GM12878 (cell line): ENCODE data around the gene CALD1. TPM values are rescaled to one million over a fixed set of nuclear protein-coding genes. Genes with fewer than 3 reads are reported as not detected.

Experiments used
- ATAC-seq: fragments of 200-7000 bp; cut with Tn5 transposase; 3 replicates; pipeline ENCODE4 v1.9.1; 2020; ENCODE audit warnings: mild to moderate bottlenecking, moderate library complexity
- BruUV-seq: library from RNA; stranded (reverse); fragments of 400-500 nt; replicated peaks from 2 replicates; lab custom pipeline; 2021; lab: Mats Ljungman, UMichigan
- CTCF ChIA-PET: fragments of 300-600 bp; sonication (Branson Sonifier 250); formaldehyde crosslinking; extraction: SDS; loops from one replicate; lab custom pipeline; 2021; ENCODE audit warnings: inconsistent platforms; lab: Yijun Ruan, JAX
- POLR2A ChIA-PET: fragments of 350-600 bp; formaldehyde crosslinking; extraction: SDS; loops from one replicate; lab custom pipeline; 2021; ENCODE audit warnings: inconsistent platforms; lab: Charles Lee
- RAD21 ChIA-PET: fragments of 300-600 bp; sonication (Branson Sonifier 250); formaldehyde crosslinking; loops from one replicate; lab custom pipeline; 2023; ENCODE audit warnings: antibody characterized with exemption; ENCODE audit not compliant: unreplicated experiment; lab: Charles Lee
- SMC1A ChIA-PET: fragments of 300-600 bp; sonication (Branson Sonifier 250); formaldehyde crosslinking; loops from one replicate; lab custom pipeline; 2023; ENCODE audit not compliant: unreplicated experiment, uncharacterized antibody; lab: Charles Lee
- DNase-seq: peaks from one replicate; pipeline ENCODE4 v3.0.0-alpha.2; 2011; ENCODE audit warnings: low read depth, low spot score
- FAIRE-seq: peaks from 3 replicates; lab custom pipeline; 2011; peaks lifted over from hg19 to GRCh38; lab: Jason Lieb, UNC
- H2AFZ ChIP-seq: 2 replicates; pipeline ENCODE4 v1.6.0; 2011; ENCODE audit warnings: low read depth, low read length, control low read depth; ENCODE audit not compliant: control insufficient read depth
- H3K27ac ChIP-seq: 2 replicates; pipeline ENCODE4 v1.5.1; 2011; ENCODE audit warnings: control low read depth; ENCODE audit not compliant: control insufficient read depth, insufficient read depth
- H3K27me3 ChIP-seq, 2 experiments: replicated peaks in 1 of 2; 2 replicates each; pipeline versions ENCODE4 v1.6.0 to v1.6.1; 2011; ENCODE audit warnings: low read length in 1 of 2; ENCODE audit not compliant: control insufficient read depth in 2 of 2, insufficient read depth in 2 of 2
- H3K36me3 ChIP-seq, 2 experiments: 2 replicates each; pipeline ENCODE4 v1.5.1; 2011; ENCODE audit warnings: low read length in 1 of 2; ENCODE audit not compliant: control insufficient read depth in 2 of 2, insufficient read depth in 2 of 2
- H3K4me1 ChIP-seq: 2 replicates; pipeline ENCODE4 v1.6.1; 2011; ENCODE audit warnings: mild to moderate bottlenecking, low read length, moderate library complexity, mixed read lengths; ENCODE audit not compliant: control insufficient read depth, insufficient read depth
- H3K4me2 ChIP-seq: 2 replicates; pipeline ENCODE4 v1.6.0; 2011; ENCODE audit warnings: control low read depth; ENCODE audit not compliant: control insufficient read depth, insufficient read depth
- H3K4me3 ChIP-seq: fragments of 200-600 bp; sonication (generic); 2 replicates; pipeline ENCODE4 v1.5.1; 2016
- H3K79me2 ChIP-seq: 2 replicates; pipeline ENCODE4 v1.6.0; 2011; ENCODE audit warnings: low read length; ENCODE audit not compliant: control insufficient read depth, insufficient read depth
- H3K9ac ChIP-seq: 2 replicates; pipeline ENCODE4 v1.8.0; 2011; ENCODE audit warnings: low read length, control low read depth, mixed read lengths; ENCODE audit not compliant: control insufficient read depth, insufficient read depth
- H3K9me3 ChIP-seq: replicated peaks from 3 replicates; pipeline ENCODE4 v1.5.1; 2011; ENCODE audit warnings: mild to moderate bottlenecking, low read length; ENCODE audit not compliant: control insufficient read depth, insufficient read depth
- H4K20me1 ChIP-seq: 2 replicates; pipeline ENCODE4 v1.6.0; 2011; ENCODE audit not compliant: control insufficient read depth, insufficient read depth
- BMI1 ChIP-seq: fragments of 450-650 bp; IDR thresholded peaks from 2 replicates; pipeline ENCODE4 v1.6.1; 2016; ENCODE audit warnings: mild to moderate bottlenecking, moderate library complexity, borderline replicate concordance
- CHD1 ChIP-seq: IDR thresholded peaks from 2 replicates; pipeline ENCODE4 v1.6.1; 2012; ENCODE audit warnings: low read depth, low read length, improper control_type of control experiment
- CREM ChIP-seq: IDR thresholded peaks from 2 replicates; pipeline ENCODE4 v1.6.1; 2014; ENCODE audit warnings: antibody characterized with exemption, low read depth
- GABPA ChIP-seq: IDR thresholded peaks from 2 replicates; pipeline ENCODE4 v1.6.1; 2014; ENCODE audit warnings: antibody characterized with exemption, low read depth, mild to moderate bottlenecking, inconsistent platforms
- IKZF1 ChIP-seq: fragments of 450-650 bp; conservative IDR thresholded peaks from 2 replicates; pipeline ENCODE4 v1.6.1; 2017; ENCODE audit warnings: antibody characterized with exemption, mild to moderate bottlenecking
- JUNB ChIP-seq: IDR thresholded peaks from 2 replicates; pipeline ENCODE4 v1.6.1; 2016; ENCODE audit warnings: antibody characterized with exemption, mild to moderate bottlenecking
- JUND ChIP-seq: IDR thresholded peaks from 2 replicates; pipeline ENCODE4 v1.6.1; 2012; ENCODE audit warnings: low read depth, mild to moderate bottlenecking, low read length, improper control_type of control experiment, moderate library complexity
- NR2C1 ChIP-seq: fragments of 450-650 bp; IDR thresholded peaks from 2 replicates; pipeline ENCODE4 v1.6.1; 2017; ENCODE audit warnings: antibody characterized with exemption, mild to moderate bottlenecking, moderate library complexity
- POU2F2 ChIP-seq: IDR thresholded peaks from 3 replicates; pipeline ENCODE4 v1.6.1; 2011; ENCODE audit warnings: low read depth, mild to moderate bottlenecking, low read length, borderline replicate concordance
- SMARCA5 ChIP-seq: fragments of 450-650 bp; IDR thresholded peaks from 2 replicates; pipeline ENCODE4 v1.6.1; 2017; ENCODE audit warnings: mild to moderate bottlenecking
- SUZ12 ChIP-seq: fragments of 200-600 bp; sonication (generic); IDR thresholded peaks from one replicate; pipeline ENCODE4 v1.6.1; 2018; ENCODE audit warnings: antibody characterized with exemption, mild to moderate bottlenecking; ENCODE audit not compliant: unreplicated experiment
- TARDBP ChIP-seq: IDR thresholded peaks from 2 replicates; pipeline ENCODE4 v1.6.1; 2016; ENCODE audit warnings: borderline replicate concordance
- ZNF274 ChIP-seq: IDR thresholded peaks from one replicate; pipeline ENCODE4 v1.8.0; 2011; ENCODE audit not compliant: insufficient read length, insufficient read depth
- WGBS: methylation state at CpG from one replicate; pipeline ENCODE4 v1.1.6; 2016; ENCODE audit warnings: low lambda C conversion rate; ENCODE audit not compliant: insufficient replicate concordance, insufficient coverage; ENCODE audit errors: missing lambda C conversion rate; 5-methylcytosine and 5-hydroxymethylcytosine counted together
- in situ Hi-C: fragments of 300-500 bp; cut with MboI; formaldehyde crosslinking; loops from 9 replicates; pipeline ENCODE4 v1.14.3; 2018; ENCODE audit warnings: mixed read lengths
- intact Hi-C: fragments of 100-400 bp; cut with micrococcal nuclease; formaldehyde crosslinking; loops from one replicate; pipeline ENCODE4 v1.14.2; 2022; ENCODE audit not compliant: unreplicated experiment
- polyA plus RNA-seq, 11 experiments: library from polyadenylated mRNA; depleted of rRNA in 4 of 11; unstranded in 6 of 11; stranded (reverse) in 5 of 11; fragments of >200 nt; fragmentation: Nextera tagmentation in 4 of 11; fragmentation: Illumina TruSeq in 1 of 11; extraction: Ambion mirVana in 4 of 11; extraction: Trizol in 1 of 11; gene quantifications; 1 replicate in 1 of 11; 2 replicates in 10 of 11; pipeline versions ENCODE4 v1.2.1 to v1.2.3, GENCODE V29; 2011 to 2016; ENCODE audit warnings: inconsistent platforms in 2 of 11, missing spikeins in 2 of 11, low read depth in 1 of 11
- total RNA-seq, 4 experiments: library from RNA; depleted of rRNA in 3 of 4; stranded (reverse); fragments of >200 nt in 3 of 4; fragmentation: Illumina TruSeq in 1 of 4; extraction: Trizol in 1 of 4; gene quantifications; 2 replicates each; pipeline versions ENCODE4 v1.2.1 to v1.2.3, GENCODE V29; 2013 to 2021
- TF ChIP-seq, protein P1 (sequence below): IDR thresholded peaks from 2 replicates; pipeline ENCODE4 v1.6.1; 2012; ENCODE audit warnings: low read depth, low read length, improper control_type of control experiment

Gene CALD1
- total and polyA plus RNA-seq, 10 of the 15 experiments (the other 5 are each of a cell fraction or from before 2014, with no cell fraction given), result 0.03 to 1.3 (median 0.22) TPM

DNA sequence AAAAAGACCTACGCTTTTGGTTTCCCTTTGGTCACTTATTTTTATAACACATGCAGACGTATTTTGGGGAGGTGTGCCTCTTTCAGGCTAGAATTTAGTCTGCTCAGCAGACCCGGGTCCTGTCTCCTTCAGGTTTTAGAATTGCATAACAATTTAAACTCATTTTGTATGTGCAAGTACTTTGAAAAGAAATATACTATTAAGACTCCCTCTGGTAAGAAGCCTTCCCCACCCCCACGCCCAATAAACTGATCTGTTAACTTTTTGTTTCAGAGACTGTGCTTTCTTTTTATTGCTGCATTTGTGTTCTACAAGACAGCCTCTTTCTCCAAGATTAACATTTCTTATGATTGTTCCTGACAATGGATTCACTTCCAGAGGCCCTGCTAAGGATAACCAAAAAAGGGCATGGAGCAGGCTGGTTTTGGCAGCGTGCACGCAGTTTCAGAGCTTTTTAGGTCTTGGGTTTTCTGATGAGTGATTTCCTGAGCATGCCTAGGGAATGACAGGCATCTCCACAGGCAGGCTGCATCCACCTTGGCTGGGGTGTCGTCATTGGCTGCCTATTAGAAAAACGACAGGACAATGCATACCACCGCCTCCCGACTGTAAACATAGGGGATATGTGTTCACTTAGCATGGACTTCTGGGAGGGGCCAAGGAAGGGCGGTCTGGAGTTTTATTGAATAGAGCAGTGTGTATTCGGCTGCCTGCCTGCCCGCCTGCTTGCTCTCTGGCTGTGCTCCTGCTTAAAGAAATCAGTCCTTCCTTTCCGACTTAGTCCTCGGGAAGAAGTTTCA lies at the start of gene CALD1 (continued):
- TF ChIP-seq ZNF274 (no peak), SMARCA5 (no peak), NR2C1 (no peak), SUZ12 (no peak)
- TF ChIP-seq, protein P1, sequence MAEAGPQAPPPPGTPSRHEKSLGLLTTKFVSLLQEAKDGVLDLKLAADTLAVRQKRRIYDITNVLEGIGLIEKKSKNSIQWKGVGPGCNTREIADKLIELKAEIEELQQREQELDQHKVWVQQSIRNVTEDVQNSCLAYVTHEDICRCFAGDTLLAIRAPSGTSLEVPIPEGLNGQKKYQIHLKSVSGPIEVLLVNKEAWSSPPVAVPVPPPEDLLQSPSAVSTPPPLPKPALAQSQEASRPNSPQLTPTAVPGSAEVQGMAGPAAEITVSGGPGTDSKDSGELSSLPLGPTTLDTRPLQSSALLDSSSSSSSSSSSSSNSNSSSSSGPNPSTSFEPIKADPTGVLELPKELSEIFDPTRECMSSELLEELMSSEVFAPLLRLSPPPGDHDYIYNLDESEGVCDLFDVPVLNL, result no peak

DNA sequence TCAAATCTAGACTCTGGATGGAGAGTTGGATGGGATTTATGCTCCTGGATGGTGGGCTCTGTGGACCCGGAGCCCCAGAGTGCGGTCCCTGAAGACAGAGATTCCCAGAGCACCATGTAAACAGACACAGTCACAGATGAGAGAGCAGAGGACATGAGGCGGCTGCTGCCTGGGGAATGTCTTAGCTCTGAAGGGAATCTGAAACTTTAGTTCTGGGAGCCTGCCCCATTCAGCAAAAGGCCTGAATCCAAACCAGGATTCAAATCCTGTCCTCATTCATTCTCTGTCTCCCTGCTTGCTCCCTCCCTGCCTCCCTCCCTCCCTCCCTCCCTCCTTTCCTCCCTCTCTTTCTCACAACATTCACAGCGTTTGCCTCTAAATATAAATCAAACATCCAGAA lies 49.5 kb upstream of the CALD1 start:
- ChIA-PET CTCF (interaction anchor here (0.6 to 1.3 kb wide), 2 partner anchors 22 to 212 kb away, joined by 3 read pairs; no protein-coding TSS in a partner anchor), SMC1A (interaction anchor here (1.4 kb wide), 1 partner anchor 9 kb away, joined by 5 read pairs; no protein-coding TSS in a partner anchor)
- 35% methylated on average over 4 of the region's 4 CpGs for WGBS
- no peaks in the 10 kb centered on the region for H3K36me3 ChIP-seq
- no peak for TF ChIP-seq JUNB
- TF ChIP-seq JUND, result no peak
- no peak for TF ChIP-seq IKZF1
- TF ChIP-seq POU2F2, result no peak
- TF ChIP-seq TARDBP, result no peak
- no peak for TF ChIP-seq CHD1
- no peak for TF ChIP-seq BMI1
- no peak for TF ChIP-seq CREM
- TF ChIP-seq GABPA, result no peak
- TF ChIP-seq, all 136 proteins: peak for 0
- no peaks in the 10 kb centered on the region for H4K20me1 ChIP-seq
- RAD21 ChIA-PET, result no interaction called here
- H3K79me2 ChIP-seq, result no peaks in the 10 kb centered on the region
- no peak overlapping the region for H3K4me3 ChIP-seq
- H3K9me3 ChIP-seq, result no peaks in the 10 kb centered on the region
- ATAC-seq, result no peak
- no peak overlapping the region for H2AFZ ChIP-seq
- no peak for FAIRE-seq
- no peak overlapping the region for H3K4me2 ChIP-seq
- in situ Hi-C loops (no loop called here), intact Hi-C loops (loop anchor here (5.0 kb wide), 1 partner anchor 37 kb away; no protein-coding TSS in a partner anchor)
- POLR2A ChIA-PET, result no interaction called here
- DNase-seq, result no peak
- no peak overlapping the region for H3K27ac ChIP-seq
- no peaks in the 10 kb centered on the region; a peak in 1 of 4 replicates for H3K27me3 ChIP-seq
- no peaks in the 10 kb centered on the region for H3K4me1 ChIP-seq
- no TSS peak for BruUV-seq
- no peak overlapping the region for H3K9ac ChIP-seq
